HFF-Myc (cell line): ENCODE measurements around the gene ZNF474.

Experiments used
- DNase-seq: peaks from one replicate; pipeline ENCODE4 v3.0.0-alpha.2; 2011; ENCODE audit warnings: low read depth; ENCODE audit errors: extremely low read depth
- H3K4me3 ChIP-seq: replicated peaks from 2 replicates; pipeline ENCODE4 v1.5.1; 2011; ENCODE audit warnings: low read depth, mild to moderate bottlenecking, control low read depth, low read length
- TF ChIP-seq, protein P1 (sequence below): IDR thresholded peaks from 2 replicates; pipeline ENCODE4 v1.5.1; 2012; ENCODE audit warnings: mild to moderate bottlenecking, low read depth, low read length, control low read depth; ENCODE audit errors: missing control alignments

The ZNF474 gene

GRCh38 chr5:122170620-122171019 is 41.3 kb downstream of the ZNF474 start:
- no peak for DNase-seq
- TF ChIP-seq, protein P1, sequence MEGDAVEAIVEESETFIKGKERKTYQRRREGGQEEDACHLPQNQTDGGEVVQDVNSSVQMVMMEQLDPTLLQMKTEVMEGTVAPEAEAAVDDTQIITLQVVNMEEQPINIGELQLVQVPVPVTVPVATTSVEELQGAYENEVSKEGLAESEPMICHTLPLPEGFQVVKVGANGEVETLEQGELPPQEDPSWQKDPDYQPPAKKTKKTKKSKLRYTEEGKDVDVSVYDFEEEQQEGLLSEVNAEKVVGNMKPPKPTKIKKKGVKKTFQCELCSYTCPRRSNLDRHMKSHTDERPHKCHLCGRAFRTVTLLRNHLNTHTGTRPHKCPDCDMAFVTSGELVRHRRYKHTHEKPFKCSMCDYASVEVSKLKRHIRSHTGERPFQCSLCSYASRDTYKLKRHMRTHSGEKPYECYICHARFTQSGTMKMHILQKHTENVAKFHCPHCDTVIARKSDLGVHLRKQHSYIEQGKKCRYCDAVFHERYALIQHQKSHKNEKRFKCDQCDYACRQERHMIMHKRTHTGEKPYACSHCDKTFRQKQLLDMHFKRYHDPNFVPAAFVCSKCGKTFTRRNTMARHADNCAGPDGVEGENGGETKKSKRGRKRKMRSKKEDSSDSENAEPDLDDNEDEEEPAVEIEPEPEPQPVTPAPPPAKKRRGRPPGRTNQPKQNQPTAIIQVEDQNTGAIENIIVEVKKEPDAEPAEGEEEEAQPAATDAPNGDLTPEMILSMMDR: no peak
- no peak overlapping the region for H3K4me3 ChIP-seq

DNA sequence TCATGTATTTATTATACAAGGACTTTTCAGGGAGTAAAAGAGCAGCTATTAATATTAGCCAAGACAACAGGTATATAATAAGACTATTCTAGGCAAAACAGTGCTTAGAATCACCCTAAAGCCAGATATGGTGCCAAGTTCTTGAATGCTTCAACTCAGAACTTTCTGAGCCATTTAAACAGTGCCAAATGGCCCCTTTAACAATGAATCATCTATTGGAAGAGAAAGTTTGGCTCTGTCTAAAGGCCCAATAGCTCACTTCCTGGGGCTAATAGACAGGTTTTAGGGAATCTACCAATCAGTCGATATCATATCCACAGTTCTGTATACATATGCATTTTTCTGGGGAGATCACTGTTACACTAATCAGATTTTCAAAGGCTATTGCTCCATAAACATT is 42.9 kb downstream of the ZNF474 start:
- TF ChIP-seq, protein P1: no peak
- DNase-seq: no peak
- no peak overlapping the region for H3K4me3 ChIP-seq

DNA sequence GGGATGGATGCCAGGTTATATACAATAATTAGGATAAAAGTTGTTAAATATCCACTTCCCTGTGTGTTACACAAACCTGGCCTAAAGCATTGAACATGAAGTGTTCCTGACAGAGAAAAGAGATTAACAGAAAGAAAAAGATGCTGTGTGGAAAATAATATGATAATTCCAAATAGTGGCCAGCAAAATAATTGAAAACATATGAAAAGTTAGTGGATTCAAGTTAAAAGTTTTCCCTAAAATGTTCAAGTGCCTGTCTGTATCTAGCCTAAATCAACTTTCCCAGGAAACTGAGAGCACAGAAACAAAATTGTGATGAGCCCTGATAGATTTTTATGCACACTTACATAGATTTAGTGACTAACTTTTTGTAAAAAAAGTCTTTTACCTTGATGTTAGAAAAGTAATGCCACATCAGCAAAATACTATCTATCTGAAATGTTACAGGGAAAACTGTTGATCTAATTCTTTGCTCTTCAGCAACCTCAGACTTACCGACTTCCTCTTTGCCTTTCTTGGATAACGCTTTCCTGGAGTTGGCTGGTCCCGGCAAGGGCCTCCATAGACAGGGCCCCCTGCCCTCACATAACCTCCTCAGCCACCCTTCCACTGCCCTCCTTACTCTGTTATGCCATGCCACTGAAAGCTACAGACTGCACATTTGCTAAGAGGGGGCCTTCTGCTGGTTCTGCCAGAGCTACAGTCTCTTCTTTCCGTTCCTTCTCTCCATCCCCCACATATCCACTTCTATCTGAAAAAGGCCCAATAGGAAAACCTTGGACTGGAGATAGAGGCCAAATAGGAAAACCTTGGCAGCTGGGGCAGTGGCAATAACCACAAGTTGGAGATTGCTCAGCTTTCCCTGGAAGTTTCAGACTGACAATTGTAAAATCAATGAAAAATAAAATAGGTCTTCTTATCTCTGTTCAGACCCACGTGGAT is 44.4 kb downstream of the ZNF474 start:
- no peak overlapping the region for H3K4me3 ChIP-seq
- no peak for DNase-seq
- TF ChIP-seq, protein P1: no peak

DNA sequence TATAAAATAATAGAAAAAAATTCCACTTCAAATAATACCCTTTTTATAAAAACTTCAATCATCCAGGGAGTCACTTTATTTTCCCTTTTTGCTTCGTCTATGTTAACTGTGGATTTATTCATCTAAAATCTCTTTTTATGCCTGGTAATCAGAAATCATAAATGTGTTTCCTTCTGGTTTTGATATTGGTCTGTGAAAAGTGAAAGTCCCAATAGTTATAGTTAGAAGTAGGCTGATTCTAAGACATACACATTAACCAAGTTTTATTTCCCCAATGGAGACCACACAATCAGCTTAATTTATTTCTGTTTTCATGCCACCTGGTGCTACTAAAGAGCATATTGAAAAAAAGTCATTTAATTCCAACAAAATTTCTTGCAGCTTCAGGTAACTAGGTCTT is 45.7 kb downstream of the ZNF474 start:
- H3K4me3 ChIP-seq: no peak overlapping the region
- TF ChIP-seq, protein P1: no peak
- DNase-seq: no peak

DNA sequence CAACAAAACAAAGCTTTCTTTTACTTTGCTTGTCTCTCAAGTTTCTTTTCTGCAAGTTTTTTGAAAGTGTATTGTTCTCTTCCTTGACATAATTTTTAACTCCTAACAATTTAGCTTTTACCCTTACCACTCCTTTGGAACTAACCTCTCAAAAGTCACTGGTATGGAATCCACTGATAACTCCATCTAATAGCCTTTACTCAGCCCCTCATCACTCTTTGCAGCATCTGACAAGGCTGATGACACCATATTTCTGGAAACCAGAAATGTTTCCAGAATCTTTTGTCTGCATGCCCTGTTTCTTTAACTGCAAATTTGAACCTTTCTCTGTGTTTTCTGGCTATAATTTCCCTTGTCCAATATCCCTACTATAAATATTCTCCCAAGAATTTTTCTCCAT is 46.5 kb downstream of the ZNF474 start:
- no peak for DNase-seq
- H3K4me3 ChIP-seq: no peak overlapping the region
- TF ChIP-seq, protein P1: no peak

DNA sequence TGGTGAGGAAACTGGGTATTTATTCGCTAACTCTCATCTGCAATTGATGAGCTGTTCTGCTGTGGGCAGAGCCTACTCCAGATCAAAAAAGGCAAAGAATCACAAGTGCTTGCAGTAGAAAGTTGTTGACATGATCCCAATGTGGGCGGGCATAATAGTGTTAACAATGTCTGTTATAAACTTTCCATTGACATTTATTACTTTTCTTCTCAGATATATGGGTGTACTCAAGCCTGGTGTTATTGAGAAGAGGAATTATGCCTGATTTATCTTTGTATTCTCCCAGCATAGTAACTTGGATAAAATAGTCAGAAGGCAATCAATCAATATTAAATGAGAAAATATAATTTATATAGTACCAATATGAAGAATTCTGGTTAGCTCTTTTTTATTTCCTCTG is 47.8 kb downstream of the ZNF474 start:
- no peak for DNase-seq
- H3K4me3 ChIP-seq: no peak overlapping the region
- TF ChIP-seq, protein P1: no peak

GRCh38 chr5:122179701-122180100 is 50.4 kb downstream of the ZNF474 start:
- H3K4me3 ChIP-seq: no peak overlapping the region
- TF ChIP-seq, protein P1: no peak
- DNase-seq: no peak
